GM12892 (cell line): ENCODE results near the gene C3orf80.

Source experiments
- POLR2A ChIP-seq: IDR thresholded peaks from 2 replicates; pipeline ENCODE4 v1.6.1; 2011; ENCODE audit warnings: low read depth, low read length, control low read depth
- POLR2AphosphoS5 ChIP-seq: IDR thresholded peaks from 2 replicates; pipeline ENCODE4 v1.6.1; 2011; ENCODE audit warnings: low read depth, low read length, control low read depth

DNA sequence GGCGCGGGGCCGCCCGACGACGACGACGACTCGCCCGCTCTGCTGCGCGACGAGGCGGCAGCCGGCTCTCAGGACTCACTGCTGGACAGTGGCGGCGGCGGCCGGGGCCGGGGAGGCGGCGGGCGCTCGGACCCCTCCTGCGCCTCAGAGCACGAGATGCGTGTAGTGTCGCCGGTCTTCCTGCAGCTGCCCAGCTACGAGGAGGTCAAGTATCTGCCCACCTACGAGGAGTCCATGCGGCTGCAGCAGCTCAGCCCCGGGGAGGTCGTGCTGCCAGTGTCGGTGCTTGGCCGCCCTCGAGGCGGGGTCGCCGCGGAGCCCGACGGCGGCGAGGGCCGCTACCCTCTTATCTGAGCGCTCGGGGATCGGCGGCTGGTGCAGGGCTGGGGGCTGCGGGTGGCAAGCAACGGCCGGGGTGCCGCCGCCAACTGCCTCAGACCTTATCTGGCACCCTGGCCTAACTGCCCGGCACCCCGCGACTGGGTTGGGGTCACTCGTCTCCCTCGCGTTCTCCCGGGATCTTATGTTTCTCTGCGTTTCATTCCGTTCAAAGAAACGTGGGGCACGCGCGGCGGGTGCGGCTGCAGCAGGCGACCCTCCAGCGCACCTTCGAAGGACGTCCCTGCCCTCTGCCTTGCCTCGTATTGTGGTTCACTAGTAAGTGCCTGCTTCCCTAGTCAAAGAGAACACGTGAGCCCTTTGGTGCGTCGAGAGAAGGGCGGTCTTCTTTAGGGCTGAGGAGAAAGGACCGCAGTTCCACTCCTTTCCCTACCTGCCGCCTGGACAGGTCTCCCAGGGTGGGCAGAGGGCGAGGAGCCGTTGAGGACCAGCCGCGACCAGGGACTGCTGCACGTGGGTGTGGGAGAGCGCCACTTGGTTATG, 1.0 kb downstream of the C3orf80 start:
- TF ChIP-seq POLR2A (no peak), POLR2AphosphoS5 (no peak)
